SK-N-SH (cell line): Measurements from ENCODE around the gene STK39. TPM values are rescaled to one million over a fixed set of nuclear protein-coding genes. Genes with fewer than 3 reads are reported as not detected.

Experiments
- CTCF ChIA-PET: fragments of 300-600, 350-600 bp; formaldehyde crosslinking; extraction: SDS; loops from one replicate; lab custom pipeline; 2021; lab: Yijun Ruan, JAX
- POLR2A ChIA-PET: fragments of 350-600 bp; sonication (Branson Sonifier 250); formaldehyde crosslinking; extraction: SDS; loops from one replicate; lab custom pipeline; 2020; ENCODE audit warnings: antibody characterized with exemption, inconsistent platforms; lab: Yijun Ruan, JAX
- DNase-seq: peaks from one replicate; pipeline ENCODE4 v3.0.0; 2012
- H2AFZ ChIP-seq: fragments of 200-600 bp; sonication (generic); 2 replicates; pipeline ENCODE4 v1.8.1; 2016; ENCODE audit warnings: antibody characterized with exemption, mild to moderate bottlenecking, low read depth
- H3F3A ChIP-seq: fragments of 200-600 bp; sonication (generic); replicated peaks from 2 replicates; pipeline ENCODE3; 2016; ENCODE audit warnings: antibody characterized with exemption, mild to moderate bottlenecking; ENCODE audit not compliant: insufficient read depth
- H3K27ac ChIP-seq, 2 experiments: fragments of 200-500 bp in 1 of 2; fragments of 200-600 bp in 1 of 2; sonication (Bioruptor generic) in 1 of 2; sonication (generic), shearing (Covaris generic) in 1 of 2; 2 replicates each; pipeline versions ENCODE4 v1.5.1 to v1.6.1; 2014 to 2016; ENCODE audit warnings: low read depth in 2 of 2, inconsistent platforms in 1 of 2, low read length in 1 of 2, mild to moderate bottlenecking in 1 of 2, mixed read lengths in 1 of 2
- H3K27me3 ChIP-seq: fragments of 200-600 bp; sonication (generic), shearing (Covaris generic); 2 replicates; pipeline ENCODE4 v1.6.1; 2016; ENCODE audit warnings: mixed run types; ENCODE audit not compliant: insufficient read depth
- H3K36me3 ChIP-seq, 2 experiments: fragments of 200-500 bp in 1 of 2; fragments of 200-600 bp in 1 of 2; sonication (Bioruptor generic) in 1 of 2; sonication (generic) in 1 of 2; replicated peaks in 1 of 2; 2 replicates each; pipeline versions ENCODE3 to v1.5.1; 2014 to 2016; ENCODE audit warnings: low read length in 1 of 2, mild to moderate bottlenecking in 1 of 2; ENCODE audit not compliant: insufficient read depth in 2 of 2, control insufficient read depth in 1 of 2
- H3K4me1 ChIP-seq, 2 experiments: fragments of 200-500 bp in 1 of 2; fragments of 200-600 bp in 1 of 2; sonication (Bioruptor generic) in 1 of 2; sonication (generic), shearing (Covaris generic) in 1 of 2; 2 replicates each; pipeline versions ENCODE4 v1.5.1 to v1.6.1; 2014 to 2016; ENCODE audit warnings: low read depth in 1 of 2, low read length in 1 of 2, mixed run types in 1 of 2; ENCODE audit not compliant: insufficient read depth in 2 of 2, control insufficient read depth in 1 of 2
- H3K4me2 ChIP-seq: fragments of 200-600 bp; sonication (generic), shearing (Covaris generic); 2 replicates; pipeline ENCODE4 v1.6.1; 2017; ENCODE audit warnings: mixed run types
- H3K4me3 ChIP-seq, 2 experiments: fragments of 200-500 bp in 1 of 2; fragments of 200-600 bp in 1 of 2; sonication (Bioruptor generic) in 1 of 2; sonication (generic), shearing (Covaris generic) in 1 of 2; 2 replicates each; pipeline versions ENCODE4 v1.5.1 to v1.8.1; 2014 to 2016; ENCODE audit warnings: low read depth in 2 of 2, inconsistent platforms in 1 of 2, low read length in 1 of 2, mild to moderate bottlenecking in 1 of 2, mixed read lengths in 1 of 2, moderate library complexity in 1 of 2
- H3K79me2 ChIP-seq: fragments of 200-600 bp; sonication (generic); 2 replicates; pipeline ENCODE4 v1.8.1; 2017; ENCODE audit warnings: mild to moderate bottlenecking; ENCODE audit not compliant: insufficient read depth
- H3K9ac ChIP-seq: fragments of 200-600 bp; sonication (generic); 2 replicates; pipeline ENCODE4 v1.6.1; 2017; ENCODE audit warnings: mixed run types
- H3K9me2 ChIP-seq: fragments of 200-600 bp; sonication (generic); 2 replicates; pipeline ENCODE4 v1.6.1; 2017; ENCODE audit warnings: mixed run types
- H3K9me3 ChIP-seq: fragments of 200-600 bp; sonication (generic); 2 replicates; pipeline ENCODE4 v1.6.1; 2017; ENCODE audit warnings: mixed run types, mild to moderate bottlenecking, moderate library complexity
- H4K20me1 ChIP-seq: fragments of 200-600 bp; sonication (generic); 2 replicates; pipeline ENCODE4 v1.6.1; 2017; ENCODE audit warnings: mild to moderate bottlenecking, mixed run types; ENCODE audit not compliant: insufficient read depth
- CHD2 ChIP-seq: fragments of 150-350 bp; IDR thresholded peaks from 2 replicates; pipeline ENCODE4 v1.6.1; 2018; ENCODE audit warnings: low read length; ENCODE audit not compliant: partially characterized antibody
- ELF1 ChIP-seq: IDR thresholded peaks from 2 replicates; pipeline ENCODE4 v1.4.0; 2012
- EP300 ChIP-seq, 2 experiments: IDR thresholded peaks; 2 replicates each; pipeline versions ENCODE4 v1.4.0 to v1.6.1; 2012; ENCODE audit warnings: borderline replicate concordance in 1 of 2, low read depth in 1 of 2, low read length in 1 of 2
- FOSL2 ChIP-seq: IDR thresholded peaks from 2 replicates; pipeline ENCODE4 v1.4.0; 2012; ENCODE audit warnings: low read depth, mild to moderate bottlenecking, moderate library complexity, borderline replicate concordance
- FOXM1 ChIP-seq: IDR thresholded peaks from 2 replicates; pipeline ENCODE4 v1.4.0; 2012; ENCODE audit warnings: low read depth, mild to moderate bottlenecking
- GATA2 ChIP-seq: sonication (generic); formaldehyde crosslinking; IDR thresholded peaks from 2 replicates; pipeline ENCODE4 v1.5.0; 2020; ENCODE audit warnings: mild to moderate bottlenecking, missing genetic modification reagents
- JUND ChIP-seq: IDR thresholded peaks from 2 replicates; pipeline ENCODE4 v1.4.0; 2012
- MXI1 ChIP-seq: IDR thresholded peaks from 2 replicates; pipeline ENCODE4 v1.6.1; 2012; ENCODE audit warnings: mild to moderate bottlenecking, low read depth, low read length, improper control_type of control experiment
- NFIC ChIP-seq: IDR thresholded peaks from 2 replicates; pipeline ENCODE4 v1.4.0; 2012; ENCODE audit warnings: borderline replicate concordance
- NRF1 ChIP-seq: IDR thresholded peaks from 2 replicates; pipeline ENCODE4 v1.6.1; 2012; ENCODE audit warnings: low read depth, mild to moderate bottlenecking, low read length
- PBX3 ChIP-seq: IDR thresholded peaks from 2 replicates; pipeline ENCODE4; 2012
- POLR2AphosphoS5 ChIP-seq: IDR thresholded peaks from 2 replicates; pipeline ENCODE4 v1.6.1; 2012; ENCODE audit warnings: low read depth, low read length
- REST ChIP-seq: IDR thresholded peaks from 2 replicates; pipeline ENCODE4 v1.6.1; 2012; ENCODE audit warnings: mild to moderate bottlenecking, low read depth, low read length, moderate library complexity
- RFX5 ChIP-seq: IDR thresholded peaks from 2 replicates; pipeline ENCODE4 v1.6.1; 2012; ENCODE audit warnings: mild to moderate bottlenecking, improper control_type of control experiment, low read length
- RXRA ChIP-seq: IDR thresholded peaks from 2 replicates; pipeline ENCODE4 v1.4.0; 2012; ENCODE audit warnings: low read depth, mild to moderate bottlenecking, borderline replicate concordance
- SIN3A ChIP-seq: IDR thresholded peaks from 2 replicates; pipeline ENCODE4 v1.6.1; 2012; ENCODE audit warnings: low read depth, mild to moderate bottlenecking, low read length, moderate library complexity, borderline replicate concordance
- SMC3 ChIP-seq: IDR thresholded peaks from 2 replicates; pipeline ENCODE4 v1.6.1; 2012; ENCODE audit warnings: low read depth, low read length, improper control_type of control experiment
- YY1 ChIP-seq: IDR thresholded peaks from 2 replicates; pipeline ENCODE4 v1.4.0; 2012; ENCODE audit warnings: low read depth, mild to moderate bottlenecking
- WGBS: methylation state at CpG from one replicate; pipeline ENCODE4 v1.1.6; 2017; ENCODE audit warnings: low lambda C conversion rate; 5-methylcytosine and 5-hydroxymethylcytosine counted together
- polyA plus RNA-seq, 3 experiments: library from polyadenylated mRNA; depleted of rRNA; stranded (reverse); fragments of >200 nt; gene quantifications; 2 replicates each; pipeline ENCODE4 v1.2.3, GENCODE V29; 2012
- TF ChIP-seq, protein P1 (sequence below): IDR thresholded peaks from 2 replicates; pipeline ENCODE4 v1.4.0; 2012; ENCODE audit warnings: low read depth, borderline replicate concordance

The STK39 gene
- polyA plus RNA-seq, 1 of the 3 experiments (the other 2 are of a cell fraction): 9.6 TPM

GRCh38 chr2:167929484-167929883, 317.9 kb downstream of the STK39 start:
- WGBS: 51% methylated on average over 3 of the region's 3 CpGs
- Histone ChIP-seq H3K9me2 (no peaks in the 10 kb centered on the region), H3K9ac (no peak overlapping the region), H3K4me1 (peaks cover 0 to 6% of the 10 kb centered on the region in 2 experiments; a peak in 2 of 4 replicates), H3K9me3 (no peaks in the 10 kb centered on the region), H3K27ac (no peak overlapping the region), H3K36me3 (no peaks in the 10 kb centered on the region), H2AFZ (no peak overlapping the region), H3K4me3 (no peak overlapping the region), H4K20me1 (no peaks in the 10 kb centered on the region), H3K4me2 (no peak overlapping the region), H3K79me2 (no peaks in the 10 kb centered on the region), H3F3A (no peaks in the 10 kb centered on the region), H3K27me3 (no peaks in the 10 kb centered on the region)
- DNase-seq: no peak
- ChIA-PET POLR2A (no interaction called here), CTCF (no interaction called here)
- TF ChIP-seq SMC3: no peak
- no peak for TF ChIP-seq MXI1
- no peak for TF ChIP-seq POLR2AphosphoS5
- no peak for TF ChIP-seq JUND
- no peak for TF ChIP-seq ELF1

GRCh38 chr2:167928434-167928833, 319.0 kb downstream of the STK39 start:
- Histone ChIP-seq H3K27me3 (no peaks in the 10 kb centered on the region), H3K4me3 (no peak overlapping the region), H3K9ac (no peak overlapping the region), H3K4me2 (no peak overlapping the region), H3K9me3 (no peaks in the 10 kb centered on the region), H4K20me1 (no peaks in the 10 kb centered on the region), H3K79me2 (no peaks in the 10 kb centered on the region), H3K9me2 (no peaks in the 10 kb centered on the region), H3K27ac (no peak overlapping the region), H3K4me1 (peaks cover 0 to 6% of the 10 kb centered on the region in 2 experiments; a peak in 2 of 4 replicates), H3K36me3 (no peaks in the 10 kb centered on the region), H3F3A (no peaks in the 10 kb centered on the region), H2AFZ (no peak overlapping the region)
- ChIA-PET CTCF (no interaction called here), POLR2A (no interaction called here)
- no peak for TF ChIP-seq FOSL2
- TF ChIP-seq RXRA: no peak
- TF ChIP-seq NRF1: no peak
- TF ChIP-seq MXI1: no peak
- no peak for TF ChIP-seq NFIC
- TF ChIP-seq YY1: no peak
- TF ChIP-seq POLR2AphosphoS5: no peak
- TF ChIP-seq FOXM1: no peak
- TF ChIP-seq GATA2 (CRISPR knock-in tag): no peak
- no peak for TF ChIP-seq EP300 (IDR thresholded peaks at IDR 0.05; ENCODE audit: borderline replicate concordance in 1 of 2, low read depth in 1 of 2, low read length in 1 of 2)
- TF ChIP-seq ELF1: no peak
- TF ChIP-seq SIN3A: no peak
- TF ChIP-seq RFX5: no peak
- TF ChIP-seq PBX3: no peak
- no peak for TF ChIP-seq CHD2
- TF ChIP-seq, protein P1, sequence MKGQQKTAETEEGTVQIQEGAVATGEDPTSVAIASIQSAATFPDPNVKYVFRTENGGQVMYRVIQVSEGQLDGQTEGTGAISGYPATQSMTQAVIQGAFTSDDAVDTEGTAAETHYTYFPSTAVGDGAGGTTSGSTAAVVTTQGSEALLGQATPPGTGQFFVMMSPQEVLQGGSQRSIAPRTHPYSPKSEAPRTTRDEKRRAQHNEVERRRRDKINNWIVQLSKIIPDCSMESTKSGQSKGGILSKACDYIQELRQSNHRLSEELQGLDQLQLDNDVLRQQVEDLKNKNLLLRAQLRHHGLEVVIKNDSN: no peak
- no peak for TF ChIP-seq REST
- WGBS: 80% methylated on average over 6 of the region's 6 CpGs
- no peak for DNase-seq
